ENCODE results near the gene HELZ. TPM values are rescaled to one million over a fixed set of nuclear protein-coding genes. Genes with fewer than 3 reads are reported as not detected.

HELZ gene
- total and polyA plus RNA-seq, 2 donors (not counting 1 experiment from before 2014, with no cell fraction given), result 18.9 to 28.1 TPM

DNA sequence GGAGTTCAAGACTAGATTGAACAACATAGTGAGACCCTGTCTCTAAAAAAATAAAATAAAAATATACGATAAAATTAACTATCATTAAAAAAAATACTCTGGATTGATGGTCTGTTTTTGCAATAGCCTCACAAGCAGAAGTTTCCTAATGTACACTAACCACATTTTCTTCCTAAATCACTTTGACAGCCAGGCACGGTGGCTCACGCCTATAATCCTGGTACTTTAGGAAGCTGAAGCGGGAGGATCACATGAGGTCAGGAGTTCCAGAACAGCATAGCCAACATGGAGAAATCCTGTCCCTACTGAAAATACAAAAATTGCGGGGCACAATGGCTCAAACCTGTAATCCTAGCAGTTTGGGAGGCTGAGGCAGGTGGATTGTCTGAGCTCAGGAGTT is 64.7 kb downstream of the HELZ start:
- Histone ChIP-seq H3K9ac (ENCODE audit: insufficient read depth, low read length) (no peak overlapping the region), H3K27ac (ENCODE audit: insufficient read depth, low read length) (no peak overlapping the region), H3K27me3 (ENCODE audit: control insufficient read depth, insufficient read depth, low read length) (no peaks in the 10 kb centered on the region), H3K36me3 (ENCODE audit: control insufficient read depth, insufficient read depth, low read length) (no peaks in the 10 kb centered on the region), H3K79me2 (ENCODE audit: control insufficient read depth, insufficient read depth, low read length) (no peaks in the 10 kb centered on the region), H3K4me3 (replicated peaks in 1 of 4; ENCODE audit: control extremely low read depth in 1 of 4, insufficient read depth in 1 of 4, low read depth in 3 of 4, low read length in 4 of 4) (no peak overlapping the region), H3K9me3 (ENCODE audit: control insufficient read depth, insufficient read depth, low read depth, low read length) (no peaks in the 10 kb centered on the region), H3K4me2 (ENCODE audit: extremely low read depth, insufficient read depth, low read length) (no peak overlapping the region), H3K4me1 (ENCODE audit: control insufficient read depth, extremely low read depth, insufficient read depth, low read length) (no peaks in the 10 kb centered on the region), H2AFZ (ENCODE audit: low read length) (no peak overlapping the region), H4K20me1 (ENCODE audit: control insufficient read depth, extremely low read depth, insufficient read depth, low read length) (no peaks in the 10 kb centered on the region)
- TF ChIP-seq, protein P1, sequence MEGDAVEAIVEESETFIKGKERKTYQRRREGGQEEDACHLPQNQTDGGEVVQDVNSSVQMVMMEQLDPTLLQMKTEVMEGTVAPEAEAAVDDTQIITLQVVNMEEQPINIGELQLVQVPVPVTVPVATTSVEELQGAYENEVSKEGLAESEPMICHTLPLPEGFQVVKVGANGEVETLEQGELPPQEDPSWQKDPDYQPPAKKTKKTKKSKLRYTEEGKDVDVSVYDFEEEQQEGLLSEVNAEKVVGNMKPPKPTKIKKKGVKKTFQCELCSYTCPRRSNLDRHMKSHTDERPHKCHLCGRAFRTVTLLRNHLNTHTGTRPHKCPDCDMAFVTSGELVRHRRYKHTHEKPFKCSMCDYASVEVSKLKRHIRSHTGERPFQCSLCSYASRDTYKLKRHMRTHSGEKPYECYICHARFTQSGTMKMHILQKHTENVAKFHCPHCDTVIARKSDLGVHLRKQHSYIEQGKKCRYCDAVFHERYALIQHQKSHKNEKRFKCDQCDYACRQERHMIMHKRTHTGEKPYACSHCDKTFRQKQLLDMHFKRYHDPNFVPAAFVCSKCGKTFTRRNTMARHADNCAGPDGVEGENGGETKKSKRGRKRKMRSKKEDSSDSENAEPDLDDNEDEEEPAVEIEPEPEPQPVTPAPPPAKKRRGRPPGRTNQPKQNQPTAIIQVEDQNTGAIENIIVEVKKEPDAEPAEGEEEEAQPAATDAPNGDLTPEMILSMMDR (conservative IDR thresholded peaks at IDR 0.05 in 1 of 2, IDR thresholded peaks at IDR 0.05 in 1 of 2; ENCODE audit: low read depth in 1 of 2, low read length in 2 of 2), result no peak
- no peak for TF ChIP-seq EZH2 (IDR thresholded peaks at IDR 0.05; ENCODE audit: low read length, missing control alignments)
- DNase-seq (ENCODE audit: low read depth in 2 of 2), result no peak

GRCh38 chr17:67178555-67178954 is 66.4 kb downstream of the HELZ start:
- H3K4me1 ChIP-seq (ENCODE audit: control insufficient read depth, extremely low read depth, insufficient read depth, low read length), result no peaks in the 10 kb centered on the region
- no peaks in the 10 kb centered on the region for H3K27me3 ChIP-seq (ENCODE audit: control insufficient read depth, insufficient read depth, low read length)
- no peak overlapping the region for H3K9ac ChIP-seq (ENCODE audit: insufficient read depth, low read length)
- no peak overlapping the region for H3K4me2 ChIP-seq (ENCODE audit: extremely low read depth, insufficient read depth, low read length)
- no peak overlapping the region for H3K27ac ChIP-seq (ENCODE audit: insufficient read depth, low read length)
- H4K20me1 ChIP-seq (ENCODE audit: control insufficient read depth, extremely low read depth, insufficient read depth, low read length), result no peaks in the 10 kb centered on the region
- no peaks in the 10 kb centered on the region for H3K9me3 ChIP-seq (ENCODE audit: control insufficient read depth, insufficient read depth, low read depth, low read length)
- DNase-seq (ENCODE audit: low read depth in 2 of 2), result no peak
- no peak overlapping the region for H2AFZ ChIP-seq (ENCODE audit: low read length)
- H3K4me3 ChIP-seq (replicated peaks in 1 of 4; ENCODE audit: control extremely low read depth in 1 of 4, insufficient read depth in 1 of 4, low read depth in 3 of 4, low read length in 4 of 4), result no peak overlapping the region
- no peak for TF ChIP-seq EZH2 (IDR thresholded peaks at IDR 0.05; ENCODE audit: low read length, missing control alignments)
- TF ChIP-seq, protein P1 (conservative IDR thresholded peaks at IDR 0.05 in 1 of 2, IDR thresholded peaks at IDR 0.05 in 1 of 2; ENCODE audit: low read depth in 1 of 2, low read length in 2 of 2), result no peak
- no peaks in the 10 kb centered on the region for H3K79me2 ChIP-seq (ENCODE audit: control insufficient read depth, insufficient read depth, low read length)
- H3K36me3 ChIP-seq (ENCODE audit: control insufficient read depth, insufficient read depth, low read length), result no peaks in the 10 kb centered on the region

GRCh38 chr17:67177732-67178131 is 67.3 kb downstream of the HELZ start:
- H3K9ac ChIP-seq (ENCODE audit: insufficient read depth, low read length), result no peak overlapping the region
- TF ChIP-seq EZH2 (IDR thresholded peaks at IDR 0.05; ENCODE audit: low read length, missing control alignments), result no peak
- TF ChIP-seq, protein P1 (conservative IDR thresholded peaks at IDR 0.05 in 1 of 2, IDR thresholded peaks at IDR 0.05 in 1 of 2; ENCODE audit: low read depth in 1 of 2, low read length in 2 of 2), result no peak
- no peaks in the 10 kb centered on the region for H3K9me3 ChIP-seq (ENCODE audit: control insufficient read depth, insufficient read depth, low read depth, low read length)
- H3K4me1 ChIP-seq (ENCODE audit: control insufficient read depth, extremely low read depth, insufficient read depth, low read length), result no peaks in the 10 kb centered on the region
- H3K27ac ChIP-seq (ENCODE audit: insufficient read depth, low read length), result no peak overlapping the region
- no peak overlapping the region for H2AFZ ChIP-seq (ENCODE audit: low read length)
- H3K36me3 ChIP-seq (ENCODE audit: control insufficient read depth, insufficient read depth, low read length), result no peaks in the 10 kb centered on the region
- no peak overlapping the region for H3K4me3 ChIP-seq (replicated peaks in 1 of 4; ENCODE audit: control extremely low read depth in 1 of 4, insufficient read depth in 1 of 4, low read depth in 3 of 4, low read length in 4 of 4)
- no peaks in the 10 kb centered on the region for H4K20me1 ChIP-seq (ENCODE audit: control insufficient read depth, extremely low read depth, insufficient read depth, low read length)
- no peaks in the 10 kb centered on the region for H3K79me2 ChIP-seq (ENCODE audit: control insufficient read depth, insufficient read depth, low read length)
- no peak for DNase-seq (ENCODE audit: low read depth in 2 of 2)
- no peaks in the 10 kb centered on the region for H3K27me3 ChIP-seq (ENCODE audit: control insufficient read depth, insufficient read depth, low read length)
- H3K4me2 ChIP-seq (ENCODE audit: extremely low read depth, insufficient read depth, low read length), result no peak overlapping the region

Measured in fibroblast of lung (primary cell).